Ascending aorta (tissue), 2 donors: ENCODE measurements around the gene HIVEP3. TPM values are rescaled to one million over a fixed set of nuclear protein-coding genes. Genes with fewer than 3 reads are reported as not detected.

Experiments
- DNase-seq, 2 donors: peaks; one replicate each; pipeline ENCODE4 v3.0.0-alpha.2; 2019; ENCODE audit warnings: low spot score in 2 of 2
- H3K27ac ChIP-seq, 2 donors: fragments of 200-600 bp; sonication (generic); one replicate each; pipeline ENCODE4 v1.5.1; 2016 to 2017; ENCODE audit warnings: mild to moderate bottlenecking in 1 of 2
- H3K27me3 ChIP-seq: fragments of 200-600 bp; sonication (generic); one replicate; pipeline ENCODE4 v1.5.1; 2017
- H3K36me3 ChIP-seq, 2 donors: fragments of 200-600 bp; sonication (generic); one replicate each; pipeline ENCODE4 v1.5.1; 2016
- H3K4me1 ChIP-seq, 2 donors: fragments of 200-600 bp; sonication (generic); one replicate each; pipeline ENCODE4 v1.5.1; 2016 to 2017; ENCODE audit warnings: mild to moderate bottlenecking in 1 of 2
- H3K4me3 ChIP-seq, 2 donors: fragments of 200-600 bp; sonication (generic); one replicate each; pipeline ENCODE4 v1.5.1; 2016 to 2017; ENCODE audit warnings: mild to moderate bottlenecking in 1 of 2
- H3K9me3 ChIP-seq, 2 donors: fragments of 200-600 bp; sonication (generic); one replicate each; pipeline ENCODE4 v1.5.1; 2016
- CTCF ChIP-seq, 3 experiments: fragments of 200-600 bp in 2 of 3; fragments of 450-650 bp in 1 of 3; sonication (generic) in 2 of 3; IDR thresholded peaks; one replicate each; pipeline ENCODE4 v1.5.1; 2016 to 2019; ENCODE audit warnings: antibody characterized with exemption in 3 of 3, mild to moderate bottlenecking in 1 of 3, moderate library complexity in 1 of 3
- intact Hi-C: fragments of 100-400 bp; cut with DNase I; formaldehyde crosslinking; loops from one replicate; pipeline ENCODE4 v1.15.1; 2023
- total RNA-seq: library from RNA; depleted of rRNA; stranded (reverse); fragments of >200 nt; gene quantifications from one replicate; pipeline ENCODE4 v1.1.0, GENCODE V29; 2016

The HIVEP3 gene
- total RNA-seq, 1 donor from 2014 or later: 0.32 TPM

GRCh38 chr1:41587791-41588190 is 330.9 kb downstream of the HIVEP3 start:
- no peaks in the 10 kb centered on the region for H3K9me3 ChIP-seq
- H3K4me1 ChIP-seq: no peaks in the 10 kb centered on the region
- H3K27ac ChIP-seq: no peak overlapping the region
- no peaks in the 10 kb centered on the region for H3K36me3 ChIP-seq
- no peaks in the 10 kb centered on the region for H3K27me3 ChIP-seq
- no peak for TF ChIP-seq CTCF (IDR thresholded peaks at IDR 0.05)
- intact Hi-C loops: no loop called here
- no peak for DNase-seq
- no peak overlapping the region for H3K4me3 ChIP-seq

GRCh38 chr1:41586230-41586629 is 332.5 kb downstream of the HIVEP3 start:
- Histone ChIP-seq H3K36me3 (no peaks in the 10 kb centered on the region), H3K4me3 (no peak overlapping the region), H3K4me1 (no peaks in the 10 kb centered on the region), H3K9me3 (no peaks in the 10 kb centered on the region), H3K27me3 (no peaks in the 10 kb centered on the region), H3K27ac (no peak overlapping the region)
- TF ChIP-seq CTCF (IDR thresholded peaks at IDR 0.05): no peak
- intact Hi-C loops: no loop called here
- DNase-seq: no peak

GRCh38 chr1:41583658-41584547 is 334.8 kb downstream of the HIVEP3 start:
- DNase-seq: no peak
- H3K27ac ChIP-seq: no peak overlapping the region
- no peak for TF ChIP-seq CTCF (IDR thresholded peaks at IDR 0.05)

DNA sequence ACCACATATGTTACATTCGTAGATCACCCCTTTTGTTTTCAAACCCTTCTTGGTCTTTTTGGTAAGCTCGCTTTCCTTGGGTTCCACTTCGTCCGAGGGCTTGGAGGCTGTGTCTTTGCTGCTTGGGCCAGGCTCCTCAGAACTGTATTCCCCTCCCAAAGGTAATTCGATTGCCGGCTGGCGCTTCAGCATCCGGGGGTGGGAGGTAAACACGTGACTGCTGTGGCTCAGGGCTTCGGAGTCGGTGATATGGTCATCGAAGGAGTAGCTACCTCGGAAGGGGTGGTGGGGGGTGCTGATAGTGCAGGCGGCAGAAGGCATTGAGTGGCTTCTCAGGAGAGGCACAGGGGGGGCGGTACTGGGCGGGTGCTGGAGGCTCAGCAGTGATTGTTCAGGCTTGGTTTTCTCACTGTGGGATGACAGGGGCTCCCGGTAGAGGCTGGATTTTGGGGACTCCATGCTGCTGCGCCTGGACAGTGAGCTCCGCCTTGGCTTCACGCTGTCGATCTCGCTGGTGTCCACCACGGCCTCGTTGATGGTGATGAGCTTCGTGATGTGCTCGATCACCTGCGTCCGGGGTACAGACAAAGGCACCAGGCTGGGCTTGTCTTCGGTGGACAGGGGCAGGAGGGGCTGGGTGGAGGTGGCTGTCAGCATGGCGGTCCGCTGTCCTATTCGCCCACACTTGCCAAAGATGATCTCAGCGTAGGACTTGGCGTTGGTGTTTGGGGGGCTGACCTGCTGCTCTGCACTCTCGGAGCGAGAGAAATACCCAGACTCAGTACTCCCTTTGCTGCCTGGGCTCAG is 335.7 kb downstream of the HIVEP3 start:
- Histone ChIP-seq H3K36me3 (no peaks in the 10 kb centered on the region), H3K27me3 (no peaks in the 10 kb centered on the region), H3K9me3 (no peaks in the 10 kb centered on the region), H3K4me1 (no peaks in the 10 kb centered on the region), H3K4me3 (no peak overlapping the region), H3K27ac (no peak overlapping the region)
- DNase-seq: no peak
- TF ChIP-seq CTCF (IDR thresholded peaks at IDR 0.05): no peak
- intact Hi-C loops: no loop called here

More at GRCh38 chr1:41583658-41584547, 334.8 kb downstream of the HIVEP3 start:
- intact Hi-C loops: no loop called here
- Histone ChIP-seq H3K4me1 (no peaks in the 10 kb centered on the region), H3K4me3 (no peak overlapping the region), H3K9me3 (no peaks in the 10 kb centered on the region), H3K36me3 (no peaks in the 10 kb centered on the region), H3K27me3 (no peaks in the 10 kb centered on the region)

DNA sequence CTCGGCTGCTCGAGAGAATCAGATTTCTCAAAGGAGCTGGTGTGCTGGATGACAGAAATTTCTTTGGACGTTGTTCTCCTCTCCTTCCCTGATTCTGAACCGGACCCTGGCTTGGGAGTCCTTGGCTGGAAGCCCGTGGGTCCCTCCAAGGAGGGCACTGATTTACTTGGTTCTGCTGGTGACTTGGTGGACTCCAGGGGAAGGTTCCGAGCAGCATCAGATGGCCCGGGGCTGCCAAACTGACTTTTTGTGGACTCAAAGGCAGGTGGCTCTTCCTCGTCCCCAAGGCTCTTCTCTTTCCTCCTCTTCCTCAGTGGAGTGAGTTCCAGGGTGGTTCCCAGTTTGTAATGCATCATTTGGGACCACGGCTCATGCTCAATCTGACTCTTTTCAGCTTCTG is 336.4 kb downstream of the HIVEP3 start:
- intact Hi-C loops: no loop called here
- no peak for DNase-seq
- Histone ChIP-seq H3K9me3 (no peaks in the 10 kb centered on the region), H3K27me3 (no peaks in the 10 kb centered on the region), H3K36me3 (no peaks in the 10 kb centered on the region), H3K4me3 (no peak overlapping the region), H3K4me1 (no peaks in the 10 kb centered on the region), H3K27ac (no peak overlapping the region)
- no peak for TF ChIP-seq CTCF (IDR thresholded peaks at IDR 0.05)
